ENCODE results near the gene RPP25L. TPM values are rescaled to one million over a fixed set of nuclear protein-coding genes. Genes with fewer than 3 reads are reported as not detected.

RPP25L gene
- total RNA-seq, 1 donor from 2014 or later: 26.1 TPM

- DNase-seq (ENCODE audit: low read depth): no peak
These were observed 25.8 kb downstream of the RPP25L start for GRCh38 chr9:34585946-34586669.

GRCh38 chr9:34584970-34585369 is 26.9 kb downstream of the RPP25L start:
- DNase-seq (ENCODE audit: low read depth): no peak

GRCh38 chr9:34582787-34583186 is 29.1 kb downstream of the RPP25L start:
- no peak for DNase-seq (ENCODE audit: low read depth)

- DNase-seq (ENCODE audit: low read depth): no peak
These were observed 30.6 kb downstream of the RPP25L start for GRCh38 chr9:34581318-34581717.

GRCh38 chr9:34580358-34580757 is 31.5 kb downstream of the RPP25L start:
- DNase-seq (ENCODE audit: low read depth): no peak

GRCh38 chr9:34579808-34580163 is 32.1 kb downstream of the RPP25L start:
- DNase-seq (ENCODE audit: low read depth): no peak

GRCh38 chr9:34579104-34579807 is 32.6 kb downstream of the RPP25L start:
- DNase-seq (ENCODE audit: low read depth): no peak

GRCh38 chr9:34578241-34579103 is 33.4 kb downstream of the RPP25L start:
- peak; percentile 31 for DNase-seq (ENCODE audit: low read depth)

GRCh38 chr9:34577400-34578240 is 34.3 kb downstream of the RPP25L start:
- no peak for DNase-seq (ENCODE audit: low read depth)

GRCh38 chr9:34576597-34577399 is 35.1 kb downstream of the RPP25L start:
- no peak for DNase-seq (ENCODE audit: low read depth)

GRCh38 chr9:34575862-34576596 is 35.9 kb downstream of the RPP25L start:
- DNase-seq (ENCODE audit: low read depth): no peak

- DNase-seq (ENCODE audit: low read depth): no peak
These were observed 36.7 kb downstream of the RPP25L start for GRCh38 chr9:34575241-34575640.

GRCh38 chr9:34574571-34574970 is 37.3 kb downstream of the RPP25L start:
- DNase-seq (ENCODE audit: low read depth): no peak

- no peak for DNase-seq (ENCODE audit: low read depth)
These were observed 38.1 kb downstream of the RPP25L start for GRCh38 chr9:34573599-34574325.

GRCh38 chr9:34572628-34573027 is 39.3 kb downstream of the RPP25L start:
- DNase-seq (ENCODE audit: low read depth): no peak

GRCh38 chr9:34572092-34572491 is 39.8 kb downstream of the RPP25L start:
- DNase-seq (ENCODE audit: low read depth): no peak

- DNase-seq (ENCODE audit: low read depth): no peak
These were observed 40.5 kb downstream of the RPP25L start for GRCh38 chr9:34571481-34571810.

GRCh38 chr9:34570809-34571480 is 41.0 kb downstream of the RPP25L start:
- DNase-seq (ENCODE audit: low read depth): peak; percentile 51

Data from myocyte (in vitro differentiated cells).